ENCODE data around the gene MAL. TPM values are rescaled to one million over a fixed set of nuclear protein-coding genes. Genes with fewer than 3 reads are reported as not detected.

MAL gene
- total and polyA plus RNA-seq, 8 donors = 0.25 to 1.9 (median 0.81) TPM; not detected in 1

GRCh38 chr2:95001701-95002100, 23.8 kb upstream of the MAL start:
- H3K27ac ChIP-seq = no peak overlapping the region
- no peak for DNase-seq
- 78 to 88% methylated on average over 2 of the region's 2 CpGs for WGBS, 2 donors

DNA sequence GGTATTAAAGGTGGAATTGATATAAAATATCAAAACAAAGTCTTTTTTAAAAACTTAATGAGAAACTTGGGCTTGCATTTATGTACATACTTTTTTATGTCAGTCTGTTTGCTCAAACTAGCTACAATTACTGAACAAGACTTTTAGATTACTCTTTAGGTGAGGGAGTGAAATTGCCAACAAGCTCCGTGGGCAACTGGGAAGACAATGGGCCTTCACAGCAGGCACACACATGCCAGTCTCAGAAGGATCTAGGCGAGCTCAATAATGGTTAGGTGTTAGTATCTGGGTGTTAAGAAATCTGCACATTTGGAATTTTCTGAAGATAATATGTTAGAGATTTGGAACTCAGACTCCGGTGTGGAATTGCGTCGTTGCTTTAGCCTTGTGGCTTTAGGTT, 23.0 kb upstream of the MAL start:
- intact Hi-C loops (cut with DNase I) = no loop called here
- no peak for FAIRE-seq

More at GRCh38 chr2:95001701-95002100, 23.8 kb upstream of the MAL start:
- Histone ChIP-seq H3K9me3 (no peaks in the 10 kb centered on the region), H3K27me3 (no peaks in the 10 kb centered on the region), H3K36me3 (no peaks in the 10 kb centered on the region), H3K4me1 (no peaks in the 10 kb centered on the region), H3K4me3 (no peak overlapping the region)
- ATAC-seq (no peak), FAIRE-seq (no peak)
- intact Hi-C loops (cut with DNase I) = no loop called here
- TF ChIP-seq, protein P1, sequence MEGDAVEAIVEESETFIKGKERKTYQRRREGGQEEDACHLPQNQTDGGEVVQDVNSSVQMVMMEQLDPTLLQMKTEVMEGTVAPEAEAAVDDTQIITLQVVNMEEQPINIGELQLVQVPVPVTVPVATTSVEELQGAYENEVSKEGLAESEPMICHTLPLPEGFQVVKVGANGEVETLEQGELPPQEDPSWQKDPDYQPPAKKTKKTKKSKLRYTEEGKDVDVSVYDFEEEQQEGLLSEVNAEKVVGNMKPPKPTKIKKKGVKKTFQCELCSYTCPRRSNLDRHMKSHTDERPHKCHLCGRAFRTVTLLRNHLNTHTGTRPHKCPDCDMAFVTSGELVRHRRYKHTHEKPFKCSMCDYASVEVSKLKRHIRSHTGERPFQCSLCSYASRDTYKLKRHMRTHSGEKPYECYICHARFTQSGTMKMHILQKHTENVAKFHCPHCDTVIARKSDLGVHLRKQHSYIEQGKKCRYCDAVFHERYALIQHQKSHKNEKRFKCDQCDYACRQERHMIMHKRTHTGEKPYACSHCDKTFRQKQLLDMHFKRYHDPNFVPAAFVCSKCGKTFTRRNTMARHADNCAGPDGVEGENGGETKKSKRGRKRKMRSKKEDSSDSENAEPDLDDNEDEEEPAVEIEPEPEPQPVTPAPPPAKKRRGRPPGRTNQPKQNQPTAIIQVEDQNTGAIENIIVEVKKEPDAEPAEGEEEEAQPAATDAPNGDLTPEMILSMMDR (IDR thresholded peaks at IDR 0.05) = no peak

GRCh38 chr2:95004287-95004686, 21.2 kb upstream of the MAL start:
- ATAC-seq (no peak), FAIRE-seq (no peak), DNase-seq (peak in 1 of 6 donors; percentile 28)
- H3K4me1 ChIP-seq = no peaks in the 10 kb centered on the region
- intact Hi-C loops (cut with DNase I) = no loop called here
- no peaks in the 10 kb centered on the region for H3K9me3 ChIP-seq
- no peak overlapping the region for H3K4me3 ChIP-seq
- H3K27ac ChIP-seq = no peak overlapping the region
- no peaks in the 10 kb centered on the region for H3K27me3 ChIP-seq
- TF ChIP-seq, protein P1 (IDR thresholded peaks at IDR 0.05) = no peak
- 60 to 71% methylated on average over 5 of the region's 5 CpGs for WGBS, 2 donors
- H3K36me3 ChIP-seq = no peaks in the 10 kb centered on the region

More for the DNA sequence above, 23.0 kb upstream of the MAL start:
- Histone ChIP-seq H3K4me3 (no peak overlapping the region), H3K36me3 (no peaks in the 10 kb centered on the region), H3K27me3 (no peaks in the 10 kb centered on the region), H3K27ac (no peak overlapping the region), H3K9me3 (no peaks in the 10 kb centered on the region), H3K4me1 (no peaks in the 10 kb centered on the region)
- TF ChIP-seq, protein P1 (IDR thresholded peaks at IDR 0.05) = no peak
- ATAC-seq (no peak), DNase-seq (no peak)
- 87 to 90% methylated on average over 5 of the region's 5 CpGs for WGBS, 2 donors

- Histone ChIP-seq H3K27ac (no peak overlapping the region), H3K27me3 (no peaks in the 10 kb centered on the region), H3K9me3 (no peaks in the 10 kb centered on the region), H3K36me3 (no peaks in the 10 kb centered on the region), H3K4me1 (no peaks in the 10 kb centered on the region), H3K4me3 (no peak overlapping the region)
- TF ChIP-seq, protein P1 (IDR thresholded peaks at IDR 0.05) = no peak
- intact Hi-C loops (cut with DNase I) = no loop called here
- WGBS, 2 donors = 63% methylated on average over 8 of the region's 8 CpGs
- peak in 1 of 6 donors; percentile 18 for DNase-seq
- ATAC-seq = no peak
- no peak for FAIRE-seq
These were observed 20.8 kb upstream of the MAL start for GRCh38 chr2:95004711-95005110.

DNA sequence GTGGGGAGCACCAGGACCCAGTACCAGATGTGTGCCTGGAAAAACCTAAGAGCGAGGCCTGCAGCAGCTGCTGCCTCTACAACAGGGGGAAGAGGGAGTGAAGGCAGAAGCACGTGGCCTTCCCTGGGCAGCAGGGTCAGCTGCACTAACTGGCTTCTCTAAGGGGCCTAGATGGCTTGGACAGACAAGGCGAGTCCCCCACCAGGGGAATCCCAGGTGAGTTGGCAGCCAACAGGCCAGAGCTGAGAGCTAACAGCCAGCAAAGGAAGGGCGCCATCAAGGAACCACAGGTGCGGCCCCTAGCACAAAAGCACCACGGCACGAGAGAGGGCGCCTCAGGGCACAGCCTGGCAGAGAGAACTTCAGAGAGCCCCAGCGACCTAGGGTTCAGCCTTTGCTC, 19.8 kb upstream of the MAL start:
- Histone ChIP-seq H3K4me3 (no peak overlapping the region), H3K4me1 (no peaks in the 10 kb centered on the region), H3K27me3 (no peaks in the 10 kb centered on the region), H3K36me3 (no peaks in the 10 kb centered on the region), H3K27ac (no peak overlapping the region), H3K9me3 (no peaks in the 10 kb centered on the region)
- 82 to 88% methylated on average over 9 of the region's 9 CpGs for WGBS, 2 donors
- DNase-seq = peak in 1 of 6 donors; percentile 23
- TF ChIP-seq, protein P1 (IDR thresholded peaks at IDR 0.05) = no peak
- ATAC-seq = no peak
- no peak for FAIRE-seq
- intact Hi-C loops (cut with DNase I) = no loop called here
